HG03442 (cell line): Measurements from ENCODE around the gene TNFSF4.
A peak's percentile ranks its signal among the peaks of the same experiment; 100 is the strongest.

Experiments used
- ATAC-seq: cut with Tn5 transposase; IDR thresholded peaks from one replicate; pipeline ENCODE4 v1.9.1; 2021; ENCODE audit warnings: mild to moderate bottlenecking, moderate library complexity; ENCODE audit not compliant: unreplicated experiment

Gene TNFSF4

DNA sequence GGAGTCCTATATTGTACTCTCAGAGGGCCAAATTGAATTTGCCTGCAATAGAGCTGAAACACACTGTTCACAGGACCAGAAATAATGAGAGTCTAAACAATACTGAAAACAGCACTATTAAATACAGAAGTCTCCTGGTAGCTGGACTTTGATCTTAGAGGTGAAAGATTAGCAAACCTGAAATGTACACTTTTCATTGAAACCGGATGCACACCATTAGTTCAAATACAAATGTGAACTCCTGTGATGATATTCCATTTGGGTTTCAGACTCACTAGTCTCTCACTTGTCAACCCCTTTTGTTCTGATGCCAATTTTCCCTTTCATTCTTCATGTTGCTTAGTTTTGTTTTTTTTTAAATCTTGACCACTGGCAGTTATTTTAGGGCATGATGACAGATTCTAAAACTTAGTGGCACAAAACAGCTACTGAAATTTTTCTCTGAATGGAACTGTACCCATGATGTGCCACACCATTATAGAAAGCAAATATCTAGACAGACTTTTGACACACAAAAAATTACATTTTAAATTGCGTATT, 5.9 kb upstream of the TNFSF4 start:
- peak; percentile 79 for ATAC-seq

DNA sequence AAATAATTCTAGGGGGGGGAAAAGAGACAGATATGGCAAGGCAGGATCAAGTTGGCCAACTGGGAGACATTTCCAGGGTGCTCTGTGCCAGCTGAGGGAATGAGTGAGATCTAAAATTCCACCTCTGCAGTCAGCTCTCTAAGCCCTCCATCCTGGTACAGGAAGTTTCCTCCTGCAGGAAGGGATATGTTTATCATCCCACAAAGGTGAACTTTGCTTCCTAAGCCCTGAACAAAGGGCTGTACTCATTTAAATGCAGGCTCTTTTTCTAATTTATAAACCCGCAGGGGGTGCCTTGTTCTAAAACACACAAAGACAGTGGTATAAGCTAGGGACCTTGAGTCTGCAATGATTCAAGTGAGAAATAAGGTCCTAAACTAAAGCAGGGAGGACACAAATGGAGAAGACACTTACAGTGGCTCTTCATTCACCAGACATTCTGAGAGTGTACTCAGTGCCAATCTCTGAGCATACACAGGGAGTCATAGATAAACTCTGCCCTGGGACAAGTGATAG, 3.6 kb upstream of the TNFSF4 start:
- no peak for ATAC-seq

DNA sequence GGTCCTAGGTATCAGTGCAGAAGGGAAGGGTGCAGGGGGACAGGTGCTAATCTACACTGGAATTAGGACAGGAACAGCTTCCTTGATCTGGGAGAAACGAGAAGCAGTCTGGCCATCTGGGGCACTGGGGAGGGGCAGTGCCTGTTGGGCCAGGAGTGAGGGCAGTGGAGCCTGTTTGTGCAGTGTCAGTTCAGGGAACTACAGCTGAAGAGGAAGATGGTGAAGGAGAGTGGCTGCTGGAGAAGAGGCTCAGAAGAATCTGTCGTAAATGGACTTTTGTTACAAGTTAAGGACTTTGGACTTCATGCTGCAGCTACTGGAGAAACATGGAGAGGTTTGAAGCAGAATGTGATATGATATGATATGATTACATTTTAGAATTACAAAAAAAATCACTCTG, 3.2 kb upstream of the TNFSF4 start:
- ATAC-seq: no peak

DNA sequence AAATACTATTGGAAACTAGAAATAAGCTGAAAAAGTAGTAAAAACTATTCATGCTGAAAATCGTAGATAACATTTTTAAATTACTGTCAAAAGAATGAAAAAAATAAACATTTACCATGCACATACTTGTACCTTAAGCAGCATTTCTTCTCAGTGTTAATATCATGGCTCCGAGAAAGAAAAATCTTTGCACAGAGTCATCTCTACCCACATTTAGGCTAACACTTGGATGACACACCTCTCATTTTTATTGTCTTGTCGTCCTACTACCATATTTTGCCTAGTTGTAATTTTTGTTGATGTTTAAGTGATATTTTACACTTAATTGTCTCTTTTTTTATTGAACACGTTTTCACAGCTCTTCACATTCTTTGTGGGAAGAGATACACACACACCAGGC, 1.7 kb upstream of the TNFSF4 start:
- ATAC-seq: no peak

DNA sequence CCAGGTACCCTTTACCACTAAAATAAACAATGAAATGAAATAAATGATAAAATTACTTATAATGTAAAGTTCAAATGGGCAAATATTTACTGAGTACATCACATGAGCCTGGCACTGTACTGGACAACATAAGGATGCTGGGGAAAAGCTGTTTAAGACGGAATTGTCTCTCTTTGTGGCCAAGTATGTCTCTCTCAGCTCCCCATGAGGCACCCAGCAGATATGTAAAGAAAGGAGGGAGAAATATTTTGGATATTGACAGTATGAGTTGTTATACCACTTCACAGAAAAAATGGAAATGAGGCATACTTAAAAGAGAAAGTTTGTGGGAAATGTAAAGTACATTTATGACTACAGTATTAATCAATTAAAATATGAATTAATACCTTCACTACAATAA, 1.0 kb upstream of the TNFSF4 start:
- no peak for ATAC-seq

DNA sequence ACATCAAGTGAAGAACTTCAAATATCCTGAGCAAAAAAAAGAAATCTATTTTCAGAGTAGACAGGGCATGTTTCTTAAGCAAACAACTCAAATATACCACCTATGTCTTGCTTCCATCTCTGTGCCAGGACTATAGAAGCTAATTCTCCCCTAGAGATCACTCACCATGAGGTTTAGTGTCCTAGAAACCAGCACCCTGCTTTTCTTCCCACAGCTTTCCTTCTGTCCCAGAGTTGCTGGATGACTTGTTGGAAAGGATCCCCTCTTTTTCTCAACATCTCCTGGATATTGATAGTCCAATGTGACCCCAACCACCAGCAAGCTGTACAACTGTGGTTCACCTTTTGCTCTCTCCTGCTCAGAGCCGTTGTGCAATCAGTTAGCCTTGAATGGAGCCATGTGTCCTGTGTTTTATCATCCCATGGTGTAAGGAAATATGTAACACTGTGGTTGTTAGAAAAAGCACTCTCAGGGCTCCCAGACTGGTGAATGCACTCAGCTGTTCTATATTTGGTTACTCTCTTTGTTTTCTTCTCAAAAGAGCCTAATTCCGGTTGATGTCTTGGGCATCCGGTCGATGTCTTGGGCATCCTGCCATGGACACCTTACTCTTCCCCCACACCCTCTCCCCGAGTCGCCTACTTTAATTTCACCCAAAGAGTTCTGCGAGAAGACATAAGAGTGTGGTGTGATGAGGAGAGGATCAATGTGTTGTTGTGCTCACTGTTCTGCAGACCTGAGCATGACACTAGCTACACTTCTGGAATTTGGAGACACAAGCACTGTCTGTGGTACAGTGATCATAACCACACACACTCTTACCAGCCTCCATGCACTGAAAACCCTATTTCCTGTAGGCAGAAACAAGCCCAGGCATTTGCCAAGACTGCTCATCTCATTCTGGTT, 1.7 kb downstream of the TNFSF4 start:
- ATAC-seq: no peak

DNA sequence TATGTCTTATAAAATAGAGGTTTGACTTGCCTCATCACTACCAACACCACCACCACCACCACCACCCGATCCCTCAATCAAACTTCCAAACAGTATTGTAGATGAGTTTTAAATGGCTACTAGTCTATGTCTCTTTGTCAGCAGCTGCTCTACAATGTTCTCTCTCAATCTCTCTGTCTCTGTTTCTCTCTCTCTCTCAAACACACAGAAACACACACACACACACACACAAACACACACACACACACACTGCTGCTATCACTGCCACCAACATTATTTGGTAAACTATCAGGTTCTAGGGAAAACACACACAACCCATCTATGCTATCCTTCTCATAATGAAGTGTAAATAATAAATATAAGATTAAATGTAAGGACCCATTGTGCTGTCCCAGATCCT, 2.4 kb downstream of the TNFSF4 start:
- no peak for ATAC-seq

DNA sequence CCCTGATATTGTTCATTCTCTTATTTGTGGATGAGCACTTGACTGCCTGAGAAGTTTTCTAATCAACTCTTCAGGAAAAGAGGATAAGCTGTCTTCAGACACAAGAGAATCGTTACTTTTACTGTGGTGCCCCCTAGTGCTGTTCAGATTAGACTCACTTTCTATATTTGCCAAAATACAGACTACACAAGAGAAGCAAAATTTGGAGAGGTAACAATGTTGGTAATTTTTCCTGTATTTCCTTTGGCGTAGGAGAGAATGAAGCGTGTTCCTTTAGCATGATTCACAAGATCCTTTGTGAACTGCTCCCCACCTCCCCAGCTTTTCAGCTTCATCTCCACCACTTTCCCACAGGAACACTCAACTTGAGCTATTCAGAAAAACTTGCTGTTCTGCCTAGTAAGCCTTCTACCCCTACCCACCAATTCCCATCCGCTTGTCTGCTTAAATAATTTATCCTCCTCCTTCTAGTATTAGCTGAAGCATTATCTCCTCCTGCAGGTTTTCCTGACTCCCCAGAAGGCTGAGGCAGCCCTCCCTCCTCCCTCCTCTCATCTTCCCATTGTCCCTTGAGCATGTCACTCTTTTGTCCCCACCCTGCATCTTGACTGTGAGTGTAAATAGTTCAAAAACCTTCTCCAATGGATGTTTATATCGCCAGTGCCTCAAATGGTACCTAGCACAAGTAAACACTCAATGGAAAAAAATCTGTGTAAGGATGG, 4.5 kb downstream of the TNFSF4 start:
- ATAC-seq: no peak

DNA sequence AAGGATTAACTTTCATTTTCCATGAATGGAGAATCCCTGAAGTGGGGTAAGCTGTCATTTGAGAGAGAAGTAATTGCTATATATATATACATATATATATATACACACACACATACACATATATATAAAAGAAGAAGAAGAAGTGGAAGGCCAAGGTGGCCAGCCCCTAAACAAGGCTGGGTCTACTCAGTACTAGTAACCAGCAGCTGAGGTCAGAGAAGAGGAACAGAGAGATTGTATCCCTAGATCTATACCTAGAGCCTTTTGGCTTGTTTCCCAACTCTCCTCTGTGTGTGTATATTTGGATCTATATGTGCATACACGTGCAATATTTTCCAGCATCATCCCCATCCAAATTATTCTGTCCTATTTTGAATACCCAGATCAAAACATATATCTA, 5.2 kb downstream of the TNFSF4 start:
- no peak for ATAC-seq

DNA sequence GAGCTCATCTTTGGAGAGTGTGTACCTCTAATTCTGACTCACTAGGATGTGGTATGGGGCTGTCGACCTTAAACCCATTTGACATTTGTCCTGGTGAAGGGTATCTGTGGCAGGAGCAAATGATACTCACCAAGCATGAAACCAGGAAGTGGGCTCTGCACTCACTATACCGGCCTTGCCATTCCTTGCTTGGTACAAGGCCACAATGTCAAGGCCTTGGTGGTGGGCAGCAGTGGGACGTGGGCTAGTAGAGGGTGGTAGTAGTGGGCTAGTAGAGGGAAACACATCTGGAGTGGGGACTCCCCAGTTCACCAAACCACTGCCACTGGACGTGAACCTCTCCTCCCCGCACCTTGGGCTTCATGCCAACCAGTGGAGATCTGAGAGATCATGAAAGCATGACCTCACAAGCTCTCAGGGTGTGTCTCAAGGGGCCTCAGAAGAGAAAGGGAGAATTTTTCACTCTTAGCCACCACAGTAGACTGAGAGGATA, 11.5 kb downstream of the TNFSF4 start:
- peak; percentile 78 for ATAC-seq

DNA sequence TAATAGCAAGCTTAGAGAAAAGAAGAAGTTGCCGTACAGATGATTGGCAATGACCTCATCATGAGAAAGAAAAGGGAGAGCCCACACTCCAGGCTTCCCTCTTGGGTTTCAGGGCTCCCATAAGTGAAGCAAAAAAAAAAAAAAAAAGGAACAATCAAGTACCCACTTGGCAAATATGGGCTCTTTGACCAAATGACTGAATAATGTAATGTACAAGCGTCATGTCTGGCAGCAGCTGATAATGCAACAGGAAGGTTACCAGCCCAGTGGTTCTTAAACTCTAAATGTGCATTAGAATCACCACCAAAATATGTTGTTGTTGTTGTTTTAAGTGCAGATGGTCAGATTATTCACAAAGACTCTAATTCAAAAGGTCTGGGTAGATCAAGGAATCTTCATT, 13.5 kb downstream of the TNFSF4 start:
- ATAC-seq: no peak

DNA sequence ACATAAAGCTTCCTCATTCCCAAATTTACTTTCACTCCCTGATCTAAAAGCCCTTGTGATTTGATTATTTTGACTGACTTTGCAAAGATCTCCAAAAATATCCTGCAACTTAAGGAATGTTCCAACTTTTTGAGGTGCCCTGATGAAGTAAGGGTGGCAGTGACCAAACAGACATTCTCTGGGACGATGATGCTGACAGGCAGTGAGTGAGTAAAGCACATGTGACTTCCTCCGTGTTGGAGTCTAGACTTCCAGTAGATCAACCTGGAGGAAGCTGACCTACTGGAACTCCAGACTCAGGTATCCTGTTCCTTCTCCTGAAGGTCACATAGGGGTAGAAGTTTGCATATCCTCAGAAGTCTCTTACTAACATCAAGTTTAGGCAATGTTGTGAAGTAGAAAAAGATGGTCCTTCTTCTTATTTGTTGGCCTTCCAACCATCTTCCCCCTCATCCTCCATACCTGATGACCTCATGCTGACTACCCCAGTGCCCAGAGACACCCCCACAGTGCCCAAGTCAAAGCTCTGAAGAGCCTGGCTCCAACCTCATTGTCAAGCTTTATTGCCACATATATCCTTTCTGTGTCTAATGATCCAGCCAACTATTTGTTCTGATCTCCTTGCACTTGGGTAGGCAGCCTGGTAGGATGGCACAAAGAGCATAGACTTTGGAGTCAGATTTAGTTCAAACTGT, 16.0 kb downstream of the TNFSF4 start:
- no peak for ATAC-seq

DNA sequence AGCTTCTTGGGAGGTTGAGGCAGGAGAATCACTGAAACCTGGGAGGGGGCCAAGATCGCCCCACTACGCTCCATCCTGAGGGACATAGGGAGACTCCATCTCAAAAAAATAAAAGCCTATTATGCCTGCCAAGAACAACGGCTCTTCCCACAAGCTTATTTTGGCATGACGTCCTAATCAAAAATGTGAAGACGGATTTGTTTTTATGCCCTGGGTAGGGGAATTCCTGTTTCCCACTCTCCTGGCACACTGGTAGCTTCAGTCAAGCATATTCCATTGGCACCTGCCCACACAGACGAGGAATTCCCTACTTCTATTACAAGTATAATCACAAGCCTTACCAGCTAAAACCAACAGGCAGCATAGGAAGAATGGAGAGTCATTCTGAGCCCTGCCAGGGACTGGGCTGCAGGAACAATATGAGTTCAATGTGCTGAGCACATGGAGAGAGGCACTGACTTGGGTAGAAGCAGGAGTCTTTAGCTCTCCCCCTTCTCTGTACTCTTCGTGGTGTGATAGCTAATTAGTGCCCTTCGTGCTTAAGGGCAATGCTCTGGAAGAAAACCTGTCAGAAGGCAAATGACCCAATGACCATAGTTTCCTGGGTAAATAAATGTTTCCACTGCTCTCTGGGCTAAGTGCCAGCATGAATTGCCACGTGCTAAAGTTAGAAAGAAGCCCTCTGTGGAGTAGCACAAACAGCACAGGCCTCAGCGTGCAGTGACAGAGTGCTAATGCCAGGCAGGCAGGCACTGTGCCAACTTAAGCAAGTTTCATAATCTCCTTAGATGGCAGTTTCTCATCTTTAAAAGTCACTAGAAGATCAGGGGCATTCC, 16.8 kb downstream of the TNFSF4 start:
- ATAC-seq: no peak

DNA sequence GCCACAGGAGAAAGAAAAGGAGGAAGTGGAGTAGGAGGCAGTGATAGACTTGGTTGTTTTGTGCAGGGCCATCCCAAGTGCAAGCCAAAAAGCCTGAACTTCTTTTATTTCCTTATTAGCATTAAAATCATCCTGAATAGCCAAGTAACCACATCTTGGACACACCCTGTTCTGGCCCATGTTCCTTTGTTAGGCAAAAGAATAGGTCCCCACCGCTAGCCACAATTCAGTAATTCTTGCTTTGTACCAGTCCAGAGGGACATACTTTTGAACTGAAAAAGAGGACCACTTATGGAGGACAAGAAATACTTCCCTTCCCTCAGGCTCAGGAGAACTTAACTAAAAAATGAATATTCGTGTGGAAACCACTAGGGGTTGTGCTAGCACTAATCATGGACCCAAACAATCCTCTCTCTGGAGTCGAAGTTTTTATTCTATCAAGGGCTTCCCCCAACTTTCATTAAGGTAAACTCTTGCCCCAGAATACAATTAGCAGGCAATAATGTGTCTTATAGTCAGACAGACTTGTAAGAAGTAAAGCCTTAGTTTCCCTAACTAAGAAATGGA, 19.4 kb downstream of the TNFSF4 start:
- ATAC-seq: no peak

DNA sequence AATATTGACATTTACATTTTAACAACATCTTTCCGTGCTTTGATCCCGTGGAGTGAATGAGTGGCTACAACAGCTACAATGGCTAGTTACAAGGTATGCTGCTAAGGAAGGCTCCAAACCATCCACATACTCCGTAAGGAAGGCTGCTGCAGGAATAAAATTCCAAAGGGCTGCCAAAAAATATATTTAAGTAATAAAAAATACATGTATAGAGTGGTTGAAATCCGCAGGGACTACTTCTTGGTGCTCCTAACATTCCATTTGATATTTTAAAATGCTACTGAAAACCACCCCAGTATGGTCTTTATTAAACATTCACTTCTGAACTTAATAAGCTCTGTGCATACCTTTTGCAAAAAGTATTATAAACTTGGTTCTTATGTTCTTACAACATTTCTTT, 25.3 kb downstream of the TNFSF4 start:
- ATAC-seq: no peak

DNA sequence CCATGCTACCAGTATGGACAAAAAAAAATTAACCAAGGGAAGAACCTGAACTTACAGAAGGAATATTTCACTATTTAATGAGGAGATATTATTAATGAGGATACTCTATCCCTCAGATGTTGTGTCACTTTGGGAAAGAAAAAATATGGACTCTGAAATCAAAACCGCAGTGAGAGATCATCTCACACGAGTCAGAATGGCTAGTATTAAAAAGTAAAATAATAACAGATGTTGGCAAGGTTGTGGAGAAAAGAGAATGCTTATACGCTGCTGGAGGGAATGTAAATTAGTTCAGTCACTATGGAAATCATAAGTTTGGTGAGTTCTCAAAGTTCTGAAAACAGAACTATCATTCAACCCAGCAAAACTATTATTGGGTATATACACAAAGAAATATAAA, 30.9 kb downstream of the TNFSF4 start:
- no peak for ATAC-seq

DNA sequence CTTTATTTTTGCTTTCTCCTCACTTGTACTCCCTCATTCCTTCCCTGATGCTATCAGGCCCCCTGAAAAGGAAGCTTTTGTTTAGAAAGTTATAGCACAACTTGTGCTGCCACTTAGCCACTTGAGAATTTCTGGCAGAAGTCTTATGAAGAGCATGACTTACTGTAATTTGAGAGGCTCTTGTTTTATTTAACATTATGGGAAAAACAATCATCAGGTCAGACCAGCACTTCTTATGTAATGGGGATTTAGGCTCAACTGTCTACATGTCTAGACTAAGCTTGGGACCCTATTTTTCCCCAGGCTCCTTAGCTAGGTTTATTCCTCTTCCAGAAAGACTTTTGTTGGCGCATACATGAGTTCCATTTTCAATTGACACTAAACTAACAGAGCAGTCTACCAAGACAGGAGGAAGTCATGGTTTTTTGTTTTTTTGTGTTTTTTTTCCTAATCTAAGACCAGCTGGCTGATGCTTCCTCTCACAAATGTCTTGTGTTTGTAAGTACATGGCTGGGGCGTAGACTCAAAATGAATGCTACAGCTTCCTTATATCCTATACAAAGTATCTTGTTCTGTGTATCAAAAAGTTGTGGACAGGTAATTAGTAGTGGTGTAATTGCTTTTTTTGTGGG, 31.5 kb downstream of the TNFSF4 start:
- no peak for ATAC-seq

DNA sequence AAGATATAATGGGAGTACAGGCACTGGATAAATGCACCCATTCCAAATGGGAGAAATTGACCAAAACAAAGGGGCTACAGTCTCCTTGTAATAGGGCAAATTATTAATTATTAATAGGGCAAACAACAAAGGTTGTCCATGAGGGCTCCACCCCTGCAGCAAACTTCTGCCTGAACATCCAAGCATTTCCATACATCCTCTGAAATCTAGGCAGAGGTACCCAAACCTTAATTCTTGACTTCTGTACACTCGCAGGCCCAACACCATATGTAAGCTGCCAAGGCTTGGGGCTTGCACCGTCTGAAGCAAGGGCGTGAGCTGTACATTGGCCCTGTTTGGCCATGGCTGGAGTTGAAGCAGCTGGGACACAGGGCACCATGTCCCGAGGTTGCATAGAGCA, 33.7 kb downstream of the TNFSF4 start:
- no peak for ATAC-seq

DNA sequence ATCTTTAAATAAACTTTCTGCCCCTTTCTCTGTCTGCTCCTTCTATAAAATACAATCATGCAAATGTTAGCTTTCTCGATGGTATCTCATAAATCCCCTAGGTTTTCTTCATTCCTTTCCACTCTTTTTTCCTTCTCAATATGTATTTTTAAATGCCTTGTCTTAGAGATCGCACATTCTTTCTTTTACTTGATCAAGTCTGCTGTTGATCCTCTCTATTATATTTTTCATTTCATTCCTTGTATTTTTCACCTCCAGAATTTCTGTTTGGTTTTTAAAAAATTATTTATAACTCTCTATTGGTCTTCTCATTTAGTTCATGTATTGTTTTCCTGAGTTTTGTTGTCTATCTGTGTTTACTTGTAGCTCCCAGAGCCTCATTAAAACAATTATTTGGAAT, 36.0 kb downstream of the TNFSF4 start:
- no peak for ATAC-seq
